GM12864 (cell line): ENCODE results near the gene ACAA2.
"Not testable (repeated sequence)": the region's sequence is repeated elsewhere in the genome, so short reads cannot be mapped to it uniquely, and the experiment has no call there.

Source experiments
- DNase-seq: peaks from one replicate; pipeline ENCODE4 v3.0.0-alpha.2; 2011; ENCODE audit warnings: low read depth
- H3K4me3 ChIP-seq: 2 replicates; pipeline ENCODE4 v1.5.1; 2011; ENCODE audit warnings: mild to moderate bottlenecking, low read depth, low read length, control low read depth
- TF ChIP-seq, protein P1 (sequence below): IDR thresholded peaks from 2 replicates; pipeline ENCODE4 v1.5.1; 2011; ENCODE audit warnings: low read depth, mild to moderate bottlenecking, moderate library complexity, low read length, control low read depth, inconsistent platforms; ENCODE audit errors: missing control alignments

The ACAA2 gene

DNA sequence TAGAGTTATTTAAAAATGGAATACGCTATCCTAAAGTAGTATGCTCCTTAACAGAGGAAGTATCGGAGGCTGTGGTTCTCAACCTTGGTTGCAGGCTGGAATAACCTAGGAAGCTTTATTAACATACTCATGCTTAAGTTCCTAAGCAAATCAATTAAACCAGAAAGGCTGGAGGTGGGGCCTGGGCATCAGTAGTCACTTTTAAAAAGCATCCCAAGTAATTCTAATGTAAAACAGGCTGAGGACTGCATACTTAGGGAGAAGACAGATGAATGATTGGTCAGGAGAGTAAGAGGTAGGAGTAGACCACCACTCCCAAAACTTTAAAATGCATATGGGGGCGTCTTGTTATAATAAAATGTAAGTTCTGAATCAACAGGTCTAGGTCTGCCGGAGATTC, 15.3 kb downstream of the ACAA2 start:
- DNase-seq = no peak
- TF ChIP-seq, protein P1, sequence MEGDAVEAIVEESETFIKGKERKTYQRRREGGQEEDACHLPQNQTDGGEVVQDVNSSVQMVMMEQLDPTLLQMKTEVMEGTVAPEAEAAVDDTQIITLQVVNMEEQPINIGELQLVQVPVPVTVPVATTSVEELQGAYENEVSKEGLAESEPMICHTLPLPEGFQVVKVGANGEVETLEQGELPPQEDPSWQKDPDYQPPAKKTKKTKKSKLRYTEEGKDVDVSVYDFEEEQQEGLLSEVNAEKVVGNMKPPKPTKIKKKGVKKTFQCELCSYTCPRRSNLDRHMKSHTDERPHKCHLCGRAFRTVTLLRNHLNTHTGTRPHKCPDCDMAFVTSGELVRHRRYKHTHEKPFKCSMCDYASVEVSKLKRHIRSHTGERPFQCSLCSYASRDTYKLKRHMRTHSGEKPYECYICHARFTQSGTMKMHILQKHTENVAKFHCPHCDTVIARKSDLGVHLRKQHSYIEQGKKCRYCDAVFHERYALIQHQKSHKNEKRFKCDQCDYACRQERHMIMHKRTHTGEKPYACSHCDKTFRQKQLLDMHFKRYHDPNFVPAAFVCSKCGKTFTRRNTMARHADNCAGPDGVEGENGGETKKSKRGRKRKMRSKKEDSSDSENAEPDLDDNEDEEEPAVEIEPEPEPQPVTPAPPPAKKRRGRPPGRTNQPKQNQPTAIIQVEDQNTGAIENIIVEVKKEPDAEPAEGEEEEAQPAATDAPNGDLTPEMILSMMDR = no peak

DNA sequence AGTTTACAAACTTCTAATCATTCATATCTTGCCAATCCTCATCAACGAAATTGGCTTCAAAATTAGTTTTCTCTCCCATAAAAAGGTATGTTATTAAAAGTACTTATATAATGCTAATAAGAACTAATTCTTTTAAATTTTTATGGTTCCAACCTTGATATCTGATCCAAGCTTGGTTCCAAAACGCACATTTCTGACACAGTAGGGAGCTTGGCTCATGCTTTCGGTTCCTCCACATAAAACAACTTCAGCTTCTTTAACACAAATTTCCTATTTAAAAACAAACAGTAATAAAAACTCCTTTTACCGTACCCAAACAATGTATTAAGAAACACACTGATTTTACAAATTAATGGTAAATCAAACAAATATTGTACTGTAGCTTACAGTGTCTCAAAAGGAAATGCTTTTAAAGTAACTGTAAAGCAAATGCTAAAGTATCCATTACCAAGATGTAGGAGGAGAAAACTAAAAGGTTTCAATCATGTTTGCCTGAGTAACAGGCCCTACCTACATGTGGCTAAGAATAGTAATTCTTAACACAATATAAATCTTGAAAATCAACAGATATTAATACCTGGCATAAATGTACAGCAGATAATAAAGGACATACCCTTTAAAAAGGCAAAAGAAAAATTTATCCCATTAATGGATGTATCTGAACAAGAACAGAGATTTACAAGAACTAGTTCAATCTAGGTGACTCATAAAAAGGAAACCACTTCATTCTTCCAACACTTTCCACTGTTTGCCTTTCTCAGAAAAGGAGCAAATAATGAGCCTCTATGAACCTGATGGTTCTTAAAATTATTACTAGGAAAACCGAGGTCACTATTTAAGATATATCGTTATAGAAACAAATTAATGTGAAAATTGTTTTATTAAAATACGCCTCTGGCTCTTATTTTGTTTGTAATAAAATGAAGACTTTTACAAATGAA, 17.5 kb downstream of the ACAA2 start:
- no peak overlapping the region for H3K4me3 ChIP-seq
- TF ChIP-seq, protein P1 = no peak
- no peak for DNase-seq

More for the DNA sequence above, 15.3 kb downstream of the ACAA2 start:
- no peak overlapping the region for H3K4me3 ChIP-seq

DNA sequence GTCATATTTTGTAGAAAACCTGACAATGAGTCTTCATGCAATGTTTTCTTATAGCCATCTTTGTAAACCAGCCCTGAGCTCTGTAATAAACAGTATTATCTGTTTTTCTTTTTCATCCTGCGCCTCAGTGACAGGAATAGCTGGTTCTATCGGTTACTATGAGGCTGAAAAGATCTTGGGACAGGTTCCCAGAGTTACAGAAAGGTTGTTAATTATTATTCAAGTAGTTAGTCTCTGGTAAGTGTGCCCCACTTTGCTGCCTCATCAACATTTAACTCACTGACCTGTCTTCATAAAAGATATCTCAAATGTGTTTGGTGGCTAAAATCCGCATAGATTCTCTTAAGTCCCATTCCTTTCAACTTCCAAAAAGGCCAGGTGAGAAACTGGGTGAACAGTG, 18.6 kb downstream of the ACAA2 start:
- no peak for DNase-seq
- no peak overlapping the region for H3K4me3 ChIP-seq
- TF ChIP-seq, protein P1 = no peak

DNA sequence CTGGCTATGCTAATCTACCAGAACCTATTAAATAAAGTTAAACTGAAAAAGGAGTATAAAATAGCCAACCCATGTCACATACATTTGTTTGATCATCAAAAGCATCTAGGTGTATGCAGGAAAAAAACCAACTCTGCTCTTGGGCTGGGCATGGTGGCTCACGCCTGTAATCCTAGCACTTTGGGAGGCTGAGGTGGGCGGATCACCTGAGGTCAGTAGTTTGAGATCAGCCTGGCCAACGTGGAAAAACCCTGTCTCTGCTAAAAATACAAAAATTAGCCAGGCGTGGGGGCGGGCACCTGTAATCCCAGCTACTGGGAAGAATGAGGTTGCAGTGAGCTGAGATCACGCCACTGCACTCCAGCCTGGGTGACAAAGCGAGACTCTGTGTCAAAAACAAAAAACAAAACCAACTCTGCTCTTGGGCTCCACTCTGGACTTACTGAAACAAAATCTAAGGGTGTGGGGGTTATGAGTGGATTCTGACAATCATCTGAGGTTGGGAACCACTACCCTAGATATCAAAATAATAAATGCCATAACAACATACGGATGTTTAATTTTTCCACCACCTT, 23.7 kb downstream of the ACAA2 start:
- DNase-seq = not testable (repeated sequence)

DNA sequence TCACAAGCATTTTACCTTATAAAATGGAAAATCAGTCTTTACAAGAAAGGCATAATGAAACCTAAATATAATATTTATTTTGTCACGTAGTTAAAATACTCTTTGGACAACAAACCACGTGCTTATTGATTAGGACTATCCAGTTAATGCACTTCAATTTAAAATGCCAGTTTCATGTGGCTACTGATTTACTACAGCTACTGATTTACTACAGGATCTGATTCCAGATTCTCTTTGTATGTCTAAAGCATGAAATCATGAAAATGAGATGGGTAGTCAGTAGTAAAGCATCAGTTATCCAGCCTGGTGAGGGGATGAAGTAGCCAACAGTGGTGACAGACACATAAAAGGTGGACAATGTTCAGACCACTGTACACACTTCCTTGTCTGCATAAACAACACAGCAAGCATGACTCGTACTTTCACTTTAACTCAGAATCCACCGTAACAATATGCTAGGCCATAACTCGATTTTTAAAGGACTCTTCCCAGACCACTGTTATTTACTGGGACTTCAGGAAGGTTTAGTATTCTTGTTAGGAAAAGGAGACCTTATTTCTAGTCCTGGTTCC, 24.9 kb downstream of the ACAA2 start:
- no peak for DNase-seq
- TF ChIP-seq, protein P1 = no peak
- H3K4me3 ChIP-seq = no peak overlapping the region; the same call in 1 of the 2 replicates

More for the DNA sequence above, 23.7 kb downstream of the ACAA2 start:
- not testable (repeated sequence) for H3K4me3 ChIP-seq

DNA sequence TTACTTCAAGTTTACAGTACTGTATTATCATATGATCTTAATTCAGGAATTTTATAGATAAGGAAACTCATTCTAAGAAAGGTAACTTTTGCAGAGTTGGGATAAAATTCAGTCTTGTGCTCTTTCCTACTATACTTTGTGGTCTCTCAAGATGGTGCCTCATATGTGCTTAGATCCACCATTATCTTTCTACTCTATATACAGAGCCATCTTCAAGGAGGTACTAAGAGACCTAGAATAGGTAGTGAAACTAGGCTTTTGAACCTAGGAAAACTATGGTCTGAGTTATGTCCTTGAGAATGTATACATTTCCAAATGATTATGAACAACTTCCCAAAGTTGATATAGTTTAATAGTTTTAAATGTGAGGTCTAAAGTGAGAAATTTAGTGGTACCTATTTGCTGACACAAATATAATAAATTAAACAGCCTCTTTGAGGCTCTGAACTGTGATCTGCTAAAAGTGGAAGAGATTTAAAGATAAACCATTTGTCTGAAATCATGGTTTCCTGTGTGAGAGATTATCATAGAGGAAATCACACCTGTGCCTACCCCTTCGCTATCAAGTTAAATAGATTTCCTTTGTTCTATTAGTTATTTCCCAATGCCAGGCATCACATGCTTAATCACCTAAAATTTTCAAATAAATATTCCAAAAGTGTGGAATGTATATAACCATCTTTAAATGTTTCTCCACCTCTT, 27.2 kb downstream of the ACAA2 start:
- DNase-seq = no peak
- no peak overlapping the region for H3K4me3 ChIP-seq
- TF ChIP-seq, protein P1 = no peak
